Natural killer cell (primary cell): ENCODE results near the gene APPL2. TPM values are rescaled to one million over a fixed set of nuclear protein-coding genes. Genes with fewer than 3 reads are reported as not detected.

Experiments
- ATAC-seq, 3 donors: fragments of 150-1000 bp in 2 of 3; fragments of 200-7000 bp in 1 of 3; cut with Tn5 transposase; 1 replicate in 1 of 3; 2 replicates in 2 of 3; pipeline ENCODE4 v1.10.0; 2021; ENCODE audit warnings: mild to moderate bottlenecking in 2 of 3, moderate library complexity in 2 of 3
- DNase-seq, 2 donors: peaks; one replicate each; pipeline versions ENCODE4 v3.0.0 to v3.0.0-alpha.2; 2013 to 2021; ENCODE audit warnings: mixed read lengths in 1 of 2
- H3K27ac ChIP-seq: one replicate; pipeline ENCODE4 v1.5.1; 2013; ENCODE audit warnings: mild to moderate bottlenecking, low read length
- H3K27me3 ChIP-seq: one replicate; pipeline ENCODE4 v1.6.1; 2013; ENCODE audit warnings: low read length; ENCODE audit not compliant: control insufficient read depth, insufficient read depth
- H3K36me3 ChIP-seq: one replicate; pipeline ENCODE4 v1.6.1; 2013; ENCODE audit warnings: low read length; ENCODE audit not compliant: control insufficient read depth, insufficient read depth
- H3K4me1 ChIP-seq: one replicate; pipeline ENCODE4 v1.6.1; 2013; ENCODE audit warnings: low read length; ENCODE audit not compliant: control insufficient read depth, insufficient read depth
- H3K4me3 ChIP-seq: one replicate; pipeline ENCODE4 v1.5.1; 2013; ENCODE audit warnings: low read length
- H3K9me3 ChIP-seq: one replicate; pipeline ENCODE4 v1.6.1; 2013; ENCODE audit warnings: low read length; ENCODE audit not compliant: control insufficient read depth, insufficient read depth
- H3K27ac Mint-ChIP-seq, 2 donors: one replicate each; pipeline ENCODE4 v1.8.0; 2022; ENCODE audit warnings: mild to moderate bottlenecking in 2 of 2, mixed read lengths in 2 of 2, moderate library complexity in 1 of 2
- H3K27me3 Mint-ChIP-seq, 2 donors: one replicate each; pipeline ENCODE4 v1.8.0; 2022; ENCODE audit warnings: low read depth in 2 of 2, mixed read lengths in 2 of 2
- H3K36me3 Mint-ChIP-seq: one replicate; pipeline ENCODE4 v1.8.0; 2022; ENCODE audit warnings: mixed read lengths
- H3K4me1 Mint-ChIP-seq, 2 donors: one replicate each; pipeline ENCODE4 v1.8.0; 2022; ENCODE audit warnings: mixed read lengths in 2 of 2
- H3K4me3 Mint-ChIP-seq: one replicate; pipeline ENCODE4 v1.8.0; 2022; ENCODE audit warnings: mild to moderate bottlenecking, moderate library complexity, mixed read lengths
- H3K9me3 Mint-ChIP-seq, 2 donors: one replicate each; pipeline ENCODE4 v1.8.0; 2022; ENCODE audit warnings: mixed read lengths in 2 of 2
- CTCF ChIP-seq: fragments of 200-600 bp; IDR thresholded peaks from one replicate; pipeline ENCODE4 v1.8.0; 2022; ENCODE audit warnings: antibody characterized with exemption
- WGBS: methylation state at CpG from one replicate; pipeline ENCODE4 v1.1.7; 2013; ENCODE audit warnings: missing lambda C conversion rate; ENCODE audit not compliant: insufficient coverage; 5-methylcytosine and 5-hydroxymethylcytosine counted together
- intact Hi-C: fragments of 100-400 bp; cut with micrococcal nuclease; formaldehyde crosslinking; loops from one replicate; pipeline ENCODE4 v1.14.2; 2022
- total RNA-seq, 4 donors: library from RNA; stranded (reverse); fragments of 120-200 nt in 1 of 4; gene quantifications; one replicate each; pipeline versions ENCODE4 v1.2.3 to v1.2.4, GENCODE V29; 2013 to 2022

APPL2 gene
- total RNA-seq, 3 donors from 2014 or later (not counting 1 experiment from before 2014, with no cell fraction given), result 56.0 to 65.9 (median 64.2) TPM

- no peaks in the 10 kb centered on the region for H3K4me1 ChIP-seq
- ATAC-seq, result no peak
- no peak for DNase-seq
- H3K4me3 Mint-ChIP-seq, result no peak overlapping the region
- H3K27me3 Mint-ChIP-seq, result peaks cover 10 to 19% of the 10 kb centered on the region in 2 donors
- H3K4me3 ChIP-seq, result no peak overlapping the region
- no peak overlapping the region for H3K27ac ChIP-seq
- no peaks in the 10 kb centered on the region for H3K36me3 Mint-ChIP-seq
- intact Hi-C loops, result no loop called here
- H3K27me3 ChIP-seq, result no peaks in the 10 kb centered on the region
- no peak overlapping the region for H3K27ac Mint-ChIP-seq
- H3K9me3 ChIP-seq, result no peaks in the 10 kb centered on the region
- H3K9me3 Mint-ChIP-seq, result no peaks in the 10 kb centered on the region
- peaks cover 0 to 10% of the 10 kb centered on the region in 2 donors for H3K4me1 Mint-ChIP-seq
- WGBS, result 86% methylated on average over 6 of the region's 6 CpGs
- H3K36me3 ChIP-seq, result no peaks in the 10 kb centered on the region
- no peak for TF ChIP-seq CTCF
Observed at GRCh38 chr12:105280966-105281693, 45.2 kb upstream of the APPL2 start.

- ATAC-seq (peak; percentile 59 to 80 (median 80)), DNase-seq (peak; percentile 25 to 67)
- Mint-ChIP-seq H3K27ac (no peak overlapping the region), H3K4me1 (peaks cover 0 to 10% of the 10 kb centered on the region in 2 donors), H3K4me3 (no peak overlapping the region), H3K27me3 (peaks cover 10 to 13% of the 10 kb centered on the region in 2 donors), H3K36me3 (no peaks in the 10 kb centered on the region), H3K9me3 (no peaks in the 10 kb centered on the region)
- TF ChIP-seq CTCF, result peak; percentile 70
- no peaks in the 10 kb centered on the region for H3K27me3 ChIP-seq
- H3K9me3 ChIP-seq, result no peaks in the 10 kb centered on the region
- H3K4me3 ChIP-seq, result no peak overlapping the region
- 44% methylated on average over 3 of the region's 6 CpGs for WGBS
- intact Hi-C loops, result loop anchor here (1.0 to 2.0 kb wide), 2 partner anchors 51 to 104 kb away; partner anchors contain the start of gene C12orf75
- H3K27ac ChIP-seq, result no peak overlapping the region
- no peaks in the 10 kb centered on the region for H3K4me1 ChIP-seq
- no peaks in the 10 kb centered on the region for H3K36me3 ChIP-seq
Observed at GRCh38 chr12:105279460-105280056, 43.6 kb upstream of the APPL2 start.

- no peak for TF ChIP-seq CTCF
- H3K4me3 Mint-ChIP-seq, result no peak overlapping the region
- WGBS, result 91% methylated on average over 4 of the region's 4 CpGs
Observed at GRCh38 chr12:105278043-105278697, 42.2 kb upstream of the APPL2 start.

More at GRCh38 chr12:105278043-105278697, 42.2 kb upstream of the APPL2 start:
- no peak for ATAC-seq
- intact Hi-C loops, result loop anchor here (2.0 kb wide), 1 partner anchor 53 kb away; the partner anchor contains the start of gene C12orf75
- Histone ChIP-seq H3K36me3 (no peaks in the 10 kb centered on the region), H3K9me3 (no peaks in the 10 kb centered on the region), H3K4me1 (no peaks in the 10 kb centered on the region), H3K4me3 (no peak overlapping the region), H3K27me3 (no peaks in the 10 kb centered on the region), H3K27ac (no peak overlapping the region)
- H3K36me3 Mint-ChIP-seq, result no peaks in the 10 kb centered on the region
- H3K27ac Mint-ChIP-seq, result no peak overlapping the region
- H3K27me3 Mint-ChIP-seq, result peaks cover 0 to under 1% of the 10 kb centered on the region in 2 donors
- H3K4me1 Mint-ChIP-seq, result peaks cover 0 to 10% of the 10 kb centered on the region in 2 donors
- DNase-seq, result peak in 1 of 2 donors; percentile 6
- H3K9me3 Mint-ChIP-seq, result no peaks in the 10 kb centered on the region
